Breast epithelium (tissue), 4 donors: ENCODE data around the gene FBL. TPM values are rescaled to one million over a fixed set of nuclear protein-coding genes. Genes with fewer than 3 reads are reported as not detected.
"Not testable (repeated sequence)": the region's sequence is repeated elsewhere in the genome, so short reads cannot be mapped to it uniquely, and the experiment has no call there.

Experiments
- DNase-seq, 2 donors: peaks; one replicate each; pipeline ENCODE4 v3.0.0-alpha.2; 2019; ENCODE audit warnings: low spot score in 2 of 2
- H3K27ac ChIP-seq, 2 donors: fragments of 200-600 bp; sonication (generic) in 1 of 2; one replicate each; pipeline ENCODE4 v1.5.1; 2016 to 2019; ENCODE audit warnings: mild to moderate bottlenecking in 1 of 2
- H3K27me3 ChIP-seq, 2 donors: fragments of 200-600 bp; sonication (generic) in 1 of 2; one replicate each; pipeline versions ENCODE4 v1.5.1 to v1.6.0; 2017 to 2019; ENCODE audit warnings: control low read depth in 1 of 2, mild to moderate bottlenecking in 1 of 2
- H3K36me3 ChIP-seq: fragments of 200-600 bp; one replicate; pipeline ENCODE4 v1.5.1; 2019
- H3K4me1 ChIP-seq, 2 donors: fragments of 200-600 bp; sonication (generic); one replicate each; pipeline ENCODE4 v1.5.1; 2016 to 2019; ENCODE audit warnings: control low read depth in 1 of 2
- H3K4me3 ChIP-seq, 3 donors: fragments of 200-600 bp; sonication (generic); 1 replicate in 2 of 3; 2 replicates in 1 of 3; pipeline ENCODE4 v1.5.1; 2016 to 2019; ENCODE audit warnings: mild to moderate bottlenecking in 3 of 3, moderate library complexity in 2 of 3
- H3K9me3 ChIP-seq, 2 donors: fragments of 200-600 bp; sonication (generic) in 1 of 2; one replicate each; pipeline ENCODE4 v1.5.1; 2016 to 2019; ENCODE audit warnings: control low read depth in 1 of 2
- POLR2A ChIP-seq: fragments of 450-650 bp; IDR thresholded peaks from one replicate; pipeline ENCODE4 v1.6.1; 2016; ENCODE audit warnings: antibody characterized with exemption, mild to moderate bottlenecking, moderate library complexity
- POLR2AphosphoS5 ChIP-seq, 3 donors: sonication (generic); formaldehyde crosslinking; IDR thresholded peaks; one replicate each; pipeline ENCODE4 v1.6.1; 2017; ENCODE audit warnings: antibody characterized with exemption in 3 of 3
- intact Hi-C: fragments of 100-400 bp; cut with DNase I; formaldehyde crosslinking; loops from one replicate; pipeline ENCODE4 v1.15.1; 2023; ENCODE audit warnings: low total_unique reads
- total RNA-seq, 3 donors: library from RNA; depleted of rRNA; stranded (reverse); fragments of >200 nt; gene quantifications; one replicate each; pipeline ENCODE4 v1.1.0, GENCODE V29; 2016
- TF ChIP-seq, protein P1 (sequence below), 3 donors: fragments of 450-650 bp; IDR thresholded peaks; one replicate each; pipeline ENCODE4 v1.5.1; 2016 to 2017; ENCODE audit warnings: antibody characterized with exemption in 3 of 3, mild to moderate bottlenecking in 3 of 3, moderate library complexity in 3 of 3

The FBL gene
- total RNA-seq, 3 donors from 2014 or later = 111 to 217 (median 145) TPM

DNA sequence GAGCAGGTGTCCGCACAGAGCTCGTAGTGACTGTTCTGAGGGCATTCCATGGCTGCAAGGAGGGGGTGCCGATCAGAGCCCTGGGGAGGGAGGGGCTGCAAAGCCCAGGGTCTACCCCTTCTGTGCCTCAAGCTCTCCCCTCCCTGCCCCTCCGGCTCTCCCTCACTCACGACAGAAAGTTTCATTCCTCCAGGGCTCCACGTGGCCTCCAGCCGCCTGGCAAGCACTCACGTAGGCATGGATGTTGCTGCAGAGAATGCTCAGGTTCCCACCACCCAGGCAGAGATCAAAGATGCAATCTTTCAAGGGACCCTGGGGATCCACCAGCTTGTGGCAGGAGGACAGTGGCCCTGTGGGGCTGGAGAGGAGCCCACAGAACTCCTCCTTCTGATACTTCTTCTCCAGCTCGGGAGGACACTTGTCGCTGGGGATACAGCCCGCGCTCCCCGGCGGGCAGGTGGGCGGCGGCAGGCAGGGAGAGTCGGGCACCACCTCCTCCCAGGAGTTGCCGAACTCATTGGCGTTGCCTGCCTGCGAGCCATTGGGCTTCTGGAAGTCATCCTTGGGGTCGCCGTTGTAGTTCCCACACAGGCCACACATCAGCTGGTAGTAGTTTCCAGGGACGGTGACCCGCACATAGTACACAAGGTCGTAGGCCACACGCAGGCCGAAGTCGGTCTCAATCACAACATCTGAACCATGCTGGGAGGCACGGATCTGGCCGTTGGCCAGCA is 39.8 kb upstream of the FBL start:
- intact Hi-C loops, H3K4me3 ChIP-seq, H3K36me3 ChIP-seq, DNase-seq, H3K4me1 ChIP-seq, H3K27me3 ChIP-seq, H3K9me3 ChIP-seq, H3K27ac ChIP-seq: not testable (repeated sequence)

DNA sequence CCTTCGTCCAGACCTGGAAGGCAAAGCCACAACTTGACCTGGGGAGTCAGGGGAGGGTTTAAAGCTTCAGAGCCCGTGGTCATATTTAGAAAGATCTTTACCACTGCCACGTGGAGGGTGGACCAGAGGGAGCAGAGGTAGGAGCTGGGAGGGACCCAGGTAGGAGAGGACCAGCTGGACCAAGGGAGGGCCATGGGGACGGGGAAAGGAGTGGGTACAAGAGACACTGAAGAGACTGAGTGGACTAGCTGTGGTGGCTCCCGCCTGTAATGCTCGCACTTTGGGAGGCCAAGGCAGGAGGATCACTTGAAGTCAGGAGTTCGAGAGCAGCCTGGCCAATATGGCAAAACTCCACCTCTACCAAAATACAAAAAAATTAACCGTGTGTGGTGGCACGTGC is 38.5 kb upstream of the FBL start:
- H3K4me3 ChIP-seq, H3K36me3 ChIP-seq, H3K4me1 ChIP-seq, H3K27me3 ChIP-seq, H3K27ac ChIP-seq, H3K9me3 ChIP-seq, DNase-seq, intact Hi-C loops: not testable (repeated sequence)

DNA sequence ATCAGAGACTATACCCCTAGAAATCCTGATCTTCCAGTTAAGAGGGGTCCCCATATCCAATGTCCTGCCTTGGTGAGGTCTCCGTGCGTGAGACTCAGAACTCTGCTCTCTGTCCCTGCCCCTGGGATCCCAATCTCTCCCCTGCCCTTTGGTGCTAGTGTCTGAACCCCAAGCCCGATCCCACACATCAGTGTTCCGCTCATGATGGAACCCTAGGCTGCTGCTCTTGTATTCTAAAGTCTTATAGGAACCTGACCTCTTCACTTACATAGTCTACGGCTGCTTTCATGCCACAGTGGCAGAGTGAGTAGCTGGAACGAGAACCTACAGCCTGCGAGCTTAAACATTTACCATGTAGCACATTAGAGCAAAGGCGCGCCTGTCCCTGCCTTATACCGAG is 36.5 kb upstream of the FBL start:
- H3K4me3 ChIP-seq, H3K27ac ChIP-seq, intact Hi-C loops, H3K4me1 ChIP-seq, H3K36me3 ChIP-seq, H3K9me3 ChIP-seq, DNase-seq, H3K27me3 ChIP-seq: not testable (repeated sequence)

DNA sequence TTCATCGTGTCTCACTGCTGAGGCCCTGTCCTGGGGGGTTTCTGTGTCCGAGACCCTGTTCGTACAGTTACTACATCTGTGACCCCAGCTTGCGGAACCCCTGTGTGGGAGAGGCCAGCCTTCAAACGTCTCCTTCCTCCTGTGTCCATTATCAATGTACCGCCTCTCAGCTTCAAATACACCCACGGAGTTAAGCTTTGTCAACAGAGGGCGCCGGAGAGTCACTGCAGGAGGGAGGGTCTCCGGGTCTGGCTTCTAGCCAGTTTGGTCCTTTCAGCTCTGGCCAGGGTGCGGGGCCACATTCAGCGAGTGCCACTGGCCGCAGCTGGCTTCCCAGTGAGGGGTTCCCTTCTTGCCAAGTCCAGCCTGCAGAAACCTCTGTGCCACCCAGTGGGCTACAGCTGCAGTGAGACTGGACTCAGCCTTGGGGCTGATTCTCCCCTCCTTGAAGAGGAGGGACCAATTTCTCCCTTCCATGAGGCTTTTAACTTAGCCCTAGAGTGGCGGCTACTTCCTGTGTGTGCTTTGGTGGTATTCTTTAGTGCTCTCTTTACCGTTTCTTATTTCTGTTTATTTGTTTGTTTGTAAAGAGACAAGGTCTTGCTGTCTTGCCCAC is 35.4 kb upstream of the FBL start:
- H3K4me1 ChIP-seq, H3K27me3 ChIP-seq, intact Hi-C loops, H3K36me3 ChIP-seq, H3K27ac ChIP-seq, DNase-seq, H3K9me3 ChIP-seq, H3K4me3 ChIP-seq: not testable (repeated sequence)

DNA sequence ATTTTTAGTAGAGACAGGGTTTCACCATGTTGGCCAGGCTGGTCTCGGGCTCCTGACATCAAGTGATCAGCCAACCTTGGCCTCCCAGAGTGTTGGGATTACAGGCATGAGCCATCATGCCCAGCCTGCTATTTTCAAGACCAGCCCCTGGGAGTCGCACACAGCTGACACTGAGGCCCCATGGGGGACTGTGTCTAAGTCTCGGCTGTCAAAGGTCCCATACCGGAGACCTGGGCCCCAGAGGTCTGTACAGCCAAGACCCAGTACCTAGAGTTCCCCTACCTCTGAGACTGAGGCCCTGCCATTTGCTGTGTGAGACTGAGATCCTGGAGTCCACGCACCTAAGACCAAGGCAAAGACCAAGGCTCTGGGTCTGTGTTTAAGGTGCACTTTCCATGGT is 34.1 kb upstream of the FBL start:
- DNase-seq, intact Hi-C loops, H3K27me3 ChIP-seq, H3K36me3 ChIP-seq, H3K27ac ChIP-seq, H3K4me1 ChIP-seq, H3K9me3 ChIP-seq, H3K4me3 ChIP-seq: not testable (repeated sequence)

DNA sequence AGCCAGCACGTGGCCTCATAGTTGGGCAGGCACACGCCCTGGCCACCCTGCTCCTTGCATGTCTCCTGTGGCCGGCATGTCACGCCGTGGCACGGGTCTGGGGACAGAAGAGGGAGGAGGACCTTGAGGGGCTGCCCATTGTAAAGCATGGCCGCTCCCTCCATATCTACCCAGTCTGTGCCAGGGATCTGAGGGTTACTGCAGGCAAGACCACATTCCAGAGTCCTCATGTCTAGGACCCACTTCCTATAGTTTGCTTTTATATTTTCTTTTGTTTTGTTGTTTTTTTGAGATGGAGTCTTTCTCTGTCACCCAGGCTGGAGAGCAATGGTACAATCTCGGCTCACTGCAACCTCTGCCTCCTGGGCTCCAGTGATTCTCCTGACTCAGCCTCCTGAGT is 33.6 kb upstream of the FBL start:
- DNase-seq, H3K27ac ChIP-seq, H3K36me3 ChIP-seq, H3K4me1 ChIP-seq, H3K4me3 ChIP-seq, intact Hi-C loops, H3K9me3 ChIP-seq, H3K27me3 ChIP-seq: not testable (repeated sequence)

DNA sequence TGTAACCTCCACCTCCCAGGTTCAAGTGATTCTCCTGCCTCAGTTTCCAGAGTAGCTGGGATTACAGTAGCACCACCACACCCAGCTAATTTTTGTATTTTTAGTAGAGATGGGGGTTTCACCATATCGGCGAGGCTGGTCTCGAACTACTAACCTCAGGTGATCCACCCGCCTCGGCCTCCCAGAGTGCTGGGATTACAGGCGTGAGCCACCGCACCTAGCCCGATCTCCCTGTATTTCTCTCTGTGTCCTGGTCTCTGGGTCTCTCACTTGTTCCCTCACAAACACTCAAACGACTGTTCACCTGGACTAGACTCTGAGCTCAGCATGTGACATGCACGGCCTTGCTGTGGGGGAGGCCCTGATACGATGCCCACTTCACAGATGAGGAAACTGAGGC is 32.7 kb upstream of the FBL start:
- intact Hi-C loops, H3K9me3 ChIP-seq, H3K27me3 ChIP-seq, H3K36me3 ChIP-seq, H3K4me3 ChIP-seq, H3K4me1 ChIP-seq, H3K27ac ChIP-seq, DNase-seq: not testable (repeated sequence)

DNA sequence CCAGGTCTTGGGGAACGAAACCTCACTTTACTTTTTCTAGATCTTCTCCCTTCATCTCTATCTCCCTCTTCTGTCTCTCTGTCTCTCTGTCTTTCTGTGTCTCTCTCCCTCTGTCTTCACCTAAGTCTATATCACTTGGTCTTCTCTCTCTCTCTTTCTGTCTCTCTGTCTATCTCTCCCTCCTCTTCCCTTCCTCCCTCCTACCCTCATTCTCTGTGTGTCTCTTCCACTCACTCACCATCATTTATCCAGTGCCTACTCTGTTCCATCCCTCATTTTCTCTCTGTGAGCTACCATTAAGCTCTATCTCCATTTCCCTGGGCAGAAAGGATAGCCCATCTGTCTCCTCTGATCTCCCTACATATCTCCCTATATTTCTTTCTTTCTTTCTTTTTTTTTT is 32.2 kb upstream of the FBL start:
- H3K9me3 ChIP-seq = no peaks in the 10 kb centered on the region
- no peaks in the 10 kb centered on the region for H3K27me3 ChIP-seq
- no peak for TF ChIP-seq POLR2A
- TF ChIP-seq, protein P1, sequence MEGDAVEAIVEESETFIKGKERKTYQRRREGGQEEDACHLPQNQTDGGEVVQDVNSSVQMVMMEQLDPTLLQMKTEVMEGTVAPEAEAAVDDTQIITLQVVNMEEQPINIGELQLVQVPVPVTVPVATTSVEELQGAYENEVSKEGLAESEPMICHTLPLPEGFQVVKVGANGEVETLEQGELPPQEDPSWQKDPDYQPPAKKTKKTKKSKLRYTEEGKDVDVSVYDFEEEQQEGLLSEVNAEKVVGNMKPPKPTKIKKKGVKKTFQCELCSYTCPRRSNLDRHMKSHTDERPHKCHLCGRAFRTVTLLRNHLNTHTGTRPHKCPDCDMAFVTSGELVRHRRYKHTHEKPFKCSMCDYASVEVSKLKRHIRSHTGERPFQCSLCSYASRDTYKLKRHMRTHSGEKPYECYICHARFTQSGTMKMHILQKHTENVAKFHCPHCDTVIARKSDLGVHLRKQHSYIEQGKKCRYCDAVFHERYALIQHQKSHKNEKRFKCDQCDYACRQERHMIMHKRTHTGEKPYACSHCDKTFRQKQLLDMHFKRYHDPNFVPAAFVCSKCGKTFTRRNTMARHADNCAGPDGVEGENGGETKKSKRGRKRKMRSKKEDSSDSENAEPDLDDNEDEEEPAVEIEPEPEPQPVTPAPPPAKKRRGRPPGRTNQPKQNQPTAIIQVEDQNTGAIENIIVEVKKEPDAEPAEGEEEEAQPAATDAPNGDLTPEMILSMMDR (IDR thresholded peaks at IDR 0.05) = no peak
- no peak for TF ChIP-seq POLR2AphosphoS5 (IDR thresholded peaks at IDR 0.05)
- intact Hi-C loops = no loop called here
- H3K36me3 ChIP-seq = no peaks in the 10 kb centered on the region
- no peak overlapping the region for H3K4me3 ChIP-seq
- no peaks in the 10 kb centered on the region for H3K4me1 ChIP-seq
- H3K27ac ChIP-seq = no peak overlapping the region
- DNase-seq = no peak

DNA sequence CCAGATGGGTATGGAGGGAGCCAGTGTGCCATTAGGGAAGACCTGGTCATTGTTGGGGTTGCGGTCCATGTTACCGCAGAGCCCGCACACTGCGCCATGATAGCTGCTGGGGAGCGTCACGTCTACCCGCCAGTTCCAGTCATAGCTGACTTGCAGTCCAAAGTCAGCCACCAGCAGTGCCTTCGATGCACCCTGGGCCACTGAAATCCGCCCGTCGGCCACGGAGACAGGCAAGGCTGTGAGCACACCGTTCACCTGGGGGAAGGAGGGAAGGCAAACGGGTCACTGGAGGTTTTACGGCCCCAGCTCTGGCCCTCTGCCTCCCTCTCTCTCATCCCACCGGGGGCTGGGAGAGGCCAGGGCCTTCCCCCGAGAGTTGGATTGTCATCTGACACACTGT is 31.8 kb upstream of the FBL start:
- H3K36me3 ChIP-seq, intact Hi-C loops, H3K27me3 ChIP-seq, H3K9me3 ChIP-seq, H3K4me1 ChIP-seq, H3K27ac ChIP-seq, H3K4me3 ChIP-seq, DNase-seq: not testable (repeated sequence)

DNA sequence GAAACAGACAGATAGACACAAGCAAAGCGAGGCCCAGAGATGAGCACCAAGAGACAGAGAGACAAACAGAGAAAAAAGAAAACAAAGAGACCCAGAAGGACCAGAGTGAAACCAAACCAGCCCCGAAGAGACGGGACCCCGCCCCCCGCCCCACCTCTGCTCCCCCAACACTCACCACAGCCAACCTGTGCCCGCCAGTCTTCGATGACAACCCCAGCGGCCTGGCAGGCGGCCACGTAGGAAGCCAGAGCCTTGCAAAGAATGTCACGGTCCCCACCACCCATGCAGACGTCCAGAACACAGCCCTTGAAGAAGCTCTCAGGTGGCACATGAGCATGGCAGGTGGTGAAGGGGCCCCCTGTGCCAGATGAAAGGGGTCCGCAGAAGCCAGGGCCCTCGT is 31.3 kb upstream of the FBL start:
- H3K4me3 ChIP-seq, H3K27ac ChIP-seq, H3K4me1 ChIP-seq, H3K9me3 ChIP-seq, intact Hi-C loops, H3K36me3 ChIP-seq, H3K27me3 ChIP-seq, DNase-seq: not testable (repeated sequence)

DNA sequence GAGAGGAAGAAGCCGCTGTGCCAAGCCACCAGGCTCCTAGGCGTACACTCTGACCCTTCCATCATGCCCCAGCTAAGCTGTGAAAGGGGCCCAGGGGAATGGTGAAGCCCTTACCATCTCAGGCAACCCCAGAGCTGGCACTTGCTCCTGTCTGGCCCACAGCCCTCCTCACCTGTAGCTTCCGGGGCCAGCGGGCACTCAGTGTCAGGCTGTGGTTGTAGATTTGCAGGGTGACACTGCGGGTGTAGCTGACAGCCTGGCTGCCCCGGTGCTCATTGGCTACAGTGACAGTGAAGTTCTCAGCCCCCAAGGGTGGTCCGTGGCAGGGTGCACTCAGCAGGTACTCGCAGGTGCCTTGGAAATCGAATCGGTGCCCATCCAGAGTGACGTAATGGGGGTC is 30.3 kb upstream of the FBL start:
- H3K4me3 ChIP-seq, H3K27me3 ChIP-seq, H3K4me1 ChIP-seq, DNase-seq, H3K9me3 ChIP-seq, intact Hi-C loops, H3K27ac ChIP-seq, H3K36me3 ChIP-seq: not testable (repeated sequence)

DNA sequence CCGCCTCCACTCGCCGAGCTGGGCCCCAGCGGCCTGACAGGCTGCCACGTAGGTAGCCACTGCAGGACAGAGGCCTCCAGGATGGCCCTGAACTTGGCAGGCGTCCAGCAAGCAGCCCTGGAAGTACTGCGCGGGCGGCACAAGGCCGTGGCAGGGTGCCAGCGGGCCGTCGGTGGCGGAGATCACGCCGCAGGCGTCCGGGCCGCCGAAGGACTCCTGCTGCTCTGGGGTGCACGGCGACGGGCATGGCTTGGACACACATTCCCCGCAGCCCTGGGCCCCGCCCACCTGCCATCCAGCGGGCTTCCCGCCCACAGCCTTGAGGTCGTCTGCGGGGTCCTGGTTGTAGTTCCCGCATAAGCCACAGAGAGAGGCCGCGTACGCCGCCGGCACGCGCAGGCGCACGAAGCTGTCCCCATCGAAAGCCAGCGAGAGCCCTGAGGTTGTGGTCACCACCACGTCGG is 29.3 kb upstream of the FBL start:
- H3K4me1 ChIP-seq, H3K9me3 ChIP-seq, H3K36me3 ChIP-seq, H3K27me3 ChIP-seq, H3K27ac ChIP-seq, DNase-seq, H3K4me3 ChIP-seq, intact Hi-C loops: not testable (repeated sequence)
